Fibroblast of peridontal ligament (primary cell): ENCODE measurements around the gene ACOX3.
"Not testable (repeated sequence)": the region's sequence is repeated elsewhere in the genome, so short reads cannot be mapped to it uniquely, and the experiment has no call there.

Experiments
- DNase-seq: peaks from one replicate; pipeline ENCODE4 v3.0.0-alpha.2; 2010; ENCODE audit errors: extremely low read depth

The ACOX3 gene

DNA sequence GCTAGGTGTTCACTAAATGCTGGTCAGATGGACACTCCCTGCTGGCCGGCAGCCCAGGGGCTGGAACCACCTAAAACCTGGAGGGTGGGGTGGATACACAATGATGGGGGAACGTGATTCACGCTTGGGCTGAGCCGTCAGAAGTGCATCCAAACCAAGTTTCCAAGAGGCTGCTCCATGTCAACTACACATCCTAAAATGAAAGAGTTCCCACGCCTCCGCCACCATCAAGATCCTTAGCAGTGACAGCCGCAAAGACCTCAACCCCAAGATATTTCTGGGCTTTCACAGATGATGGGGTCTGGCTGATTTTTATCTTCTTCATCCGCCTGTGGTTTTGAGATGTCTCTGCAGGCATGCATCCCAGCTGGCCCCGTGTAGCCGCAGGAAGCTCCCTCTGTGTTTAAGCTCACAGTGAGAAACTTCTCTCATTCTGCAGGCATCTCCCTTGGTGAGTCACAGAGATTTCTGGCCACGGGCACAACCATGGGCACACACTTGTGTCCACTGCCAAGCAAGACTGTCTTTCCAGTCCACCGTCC lies 86.5 kb downstream of the ACOX3 start:
- DNase-seq = no peak

- no peak for DNase-seq
Measured at GRCh38 chr4:8353158-8353669, 87.3 kb downstream of the ACOX3 start.

GRCh38 chr4:8352368-8353157 lies 88.0 kb downstream of the ACOX3 start:
- DNase-seq = no peak

GRCh38 chr4:8351931-8352367 lies 88.6 kb downstream of the ACOX3 start:
- DNase-seq = peak; percentile 47

- no peak for DNase-seq
Measured at GRCh38 chr4:8350841-8351461, 89.6 kb downstream of the ACOX3 start.

DNA sequence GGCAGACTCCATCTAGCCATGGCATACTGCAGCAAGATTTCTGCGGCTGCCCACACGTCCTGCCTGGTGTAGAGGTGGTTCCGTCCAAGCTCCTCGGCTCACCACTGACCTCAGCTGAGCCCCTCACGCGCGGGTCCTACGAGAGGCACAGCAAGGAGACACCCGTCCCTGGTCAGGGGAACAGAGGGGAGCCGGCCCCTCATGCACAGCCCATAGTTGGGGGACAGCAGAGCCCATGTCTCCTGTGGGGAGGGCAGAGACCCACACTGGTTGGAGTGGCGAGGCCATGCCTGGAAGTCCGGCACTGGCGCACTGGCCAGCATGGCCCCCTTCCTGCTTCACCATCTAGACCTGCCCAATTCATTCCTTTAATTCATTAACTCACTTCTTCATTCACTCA lies 90.2 kb downstream of the ACOX3 start:
- DNase-seq = no peak

DNA sequence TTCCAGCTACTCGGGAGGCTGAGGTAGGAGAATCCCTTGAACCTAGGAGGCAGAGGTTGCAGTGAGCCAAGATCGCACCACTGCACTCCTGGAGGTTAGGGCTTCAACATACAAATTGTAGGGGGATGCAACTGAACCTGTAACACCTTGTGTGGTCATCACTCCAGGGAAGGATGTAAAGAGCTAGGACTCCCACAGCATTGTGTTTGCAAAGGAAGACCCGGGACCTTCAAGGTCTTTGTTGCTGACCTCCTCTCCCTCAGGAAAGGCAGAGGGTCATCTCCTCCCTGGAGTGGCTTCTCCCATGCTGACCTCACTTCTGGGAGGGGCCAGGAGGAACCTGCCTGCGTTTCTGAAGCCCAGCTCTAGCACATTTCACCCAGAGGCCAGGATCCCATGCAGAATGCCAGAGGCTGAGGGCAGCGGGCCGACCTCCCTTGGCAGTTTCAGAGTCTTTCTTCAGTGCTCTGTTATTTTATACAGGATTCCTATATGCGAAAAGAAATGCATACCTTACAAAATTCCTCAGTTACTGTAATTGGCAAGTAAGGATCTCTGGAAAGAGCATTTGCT lies 90.8 kb downstream of the ACOX3 start:
- DNase-seq = no peak

GRCh38 chr4:8349236-8349635 lies 91.3 kb downstream of the ACOX3 start:
- DNase-seq = not testable (repeated sequence)

GRCh38 chr4:8348071-8348470 lies 92.5 kb downstream of the ACOX3 start:
- no peak for DNase-seq

GRCh38 chr4:8347660-8348059 lies 92.9 kb downstream of the ACOX3 start:
- DNase-seq = no peak

DNA sequence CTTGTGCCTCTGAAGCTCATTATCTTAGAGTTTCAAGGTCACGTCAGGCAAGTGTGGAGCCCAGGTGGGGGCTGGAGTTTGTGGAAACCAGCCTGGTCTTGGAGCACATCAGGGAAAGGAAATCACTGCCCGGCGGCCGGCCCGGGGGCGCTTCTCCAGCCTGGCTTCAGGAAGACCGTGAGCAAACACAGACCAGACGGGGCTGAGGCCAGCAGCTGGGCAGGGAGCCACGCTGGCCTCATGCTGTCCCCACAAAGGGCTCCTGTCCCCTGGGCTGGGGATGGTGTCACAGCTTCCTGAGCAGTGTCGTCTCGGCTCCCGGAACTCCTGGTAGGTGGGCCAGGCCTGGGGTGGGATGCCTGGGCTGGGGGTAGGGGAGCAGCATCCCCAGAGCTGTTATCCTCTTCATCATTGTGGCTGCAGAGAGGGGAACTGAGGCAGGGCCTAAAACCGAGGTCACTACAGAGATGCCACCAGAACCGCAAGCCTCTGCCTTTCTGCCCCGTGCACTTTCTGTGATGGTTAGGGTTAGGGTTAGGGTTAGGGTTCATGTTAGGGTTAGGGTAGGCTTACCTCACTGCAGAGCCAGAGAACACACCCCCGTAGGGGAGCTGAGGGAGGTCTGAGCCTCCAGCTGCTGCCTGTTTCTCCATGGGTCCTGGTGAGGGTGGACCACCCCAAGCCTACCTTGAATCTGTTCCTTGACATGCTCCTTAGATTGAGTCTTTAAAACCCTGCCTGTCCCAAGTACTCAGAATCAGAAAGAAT lies 93.5 kb downstream of the ACOX3 start:
- no peak for DNase-seq

DNA sequence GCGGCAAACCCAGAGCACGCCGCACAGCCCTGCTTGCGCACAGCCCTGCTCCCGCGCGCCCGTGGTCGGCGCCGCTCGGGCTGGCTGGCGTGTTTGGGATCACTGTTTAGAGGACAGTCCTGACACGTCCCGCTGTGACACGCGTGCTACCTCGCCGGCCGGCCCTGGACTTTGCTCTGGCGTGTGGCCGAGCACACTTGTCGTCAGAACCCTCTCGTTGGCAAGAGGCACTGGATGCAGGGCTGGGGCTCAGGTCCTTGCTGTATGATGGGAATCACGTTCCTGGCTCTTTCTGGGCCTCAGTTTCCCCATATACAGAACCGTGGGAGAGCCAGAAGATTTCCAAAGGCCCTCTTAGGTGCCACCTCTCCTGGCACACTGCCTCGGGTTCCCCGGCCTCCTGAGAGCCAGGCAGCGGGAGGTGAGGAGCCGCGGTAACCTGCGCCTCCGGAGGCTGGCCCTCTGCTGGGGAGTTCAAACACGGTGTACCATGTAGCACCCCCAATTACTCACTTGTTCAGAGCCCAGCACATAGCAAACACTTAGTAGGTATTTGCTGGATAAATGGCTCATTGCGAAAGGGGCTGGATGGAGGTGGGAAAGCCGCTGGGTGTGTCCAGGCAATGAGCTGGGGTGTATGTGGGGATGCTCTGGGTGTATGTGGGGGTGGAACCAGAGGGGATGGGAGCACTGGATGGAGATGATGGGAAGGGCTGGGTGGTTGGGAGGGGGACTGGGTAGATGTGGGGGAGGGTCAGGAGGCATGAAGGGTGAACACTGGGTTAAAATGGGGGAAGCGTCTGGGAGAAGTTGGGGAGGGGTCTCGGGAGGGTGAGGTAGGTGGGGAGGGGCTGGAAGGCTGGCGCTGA lies 94.3 kb downstream of the ACOX3 start:
- no peak for DNase-seq

GRCh38 chr4:8345053-8345945 lies 95.2 kb downstream of the ACOX3 start:
- no peak for DNase-seq

GRCh38 chr4:8344377-8344776 lies 96.1 kb downstream of the ACOX3 start:
- DNase-seq = no peak

- no peak for DNase-seq
Measured at GRCh38 chr4:8343967-8344331, 96.6 kb downstream of the ACOX3 start.

DNA sequence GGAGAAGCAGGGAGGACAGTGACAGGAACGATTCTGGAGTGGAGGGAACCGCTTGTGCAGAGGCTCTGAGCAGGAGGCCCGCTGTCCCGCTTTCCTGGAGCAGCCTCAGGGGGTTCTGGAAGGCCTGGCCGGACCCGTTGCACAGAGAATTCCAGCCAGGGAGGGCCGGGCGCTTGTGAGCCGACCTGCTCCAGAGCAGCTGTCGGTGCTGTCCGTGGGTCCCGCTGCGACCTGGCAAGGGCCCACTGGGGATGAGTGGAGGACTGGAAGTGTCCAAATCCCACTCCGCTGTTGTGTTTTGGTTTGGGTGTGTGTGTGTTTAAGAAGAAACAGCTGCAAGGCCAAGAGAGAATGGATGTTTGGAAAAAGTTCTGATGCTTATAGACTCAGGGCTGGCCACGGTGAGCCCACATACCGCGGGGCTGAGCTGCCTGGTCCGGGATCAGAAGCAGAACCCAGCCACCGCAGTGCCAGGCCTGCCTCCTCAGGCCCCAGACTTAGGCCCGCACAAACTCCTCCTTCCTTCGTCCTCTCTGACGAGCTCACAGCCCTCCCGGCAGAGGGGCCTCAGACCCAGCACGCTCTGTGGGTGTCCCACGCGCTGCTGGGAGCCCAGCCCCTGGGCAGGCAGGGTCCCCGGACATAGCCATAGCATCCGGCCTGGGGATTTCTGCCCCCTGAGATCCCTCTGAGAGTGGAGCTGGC lies 97.1 kb downstream of the ACOX3 start:
- DNase-seq = no peak

- no peak for DNase-seq
Measured at GRCh38 chr4:8342651-8343261, 97.8 kb downstream of the ACOX3 start.

DNA sequence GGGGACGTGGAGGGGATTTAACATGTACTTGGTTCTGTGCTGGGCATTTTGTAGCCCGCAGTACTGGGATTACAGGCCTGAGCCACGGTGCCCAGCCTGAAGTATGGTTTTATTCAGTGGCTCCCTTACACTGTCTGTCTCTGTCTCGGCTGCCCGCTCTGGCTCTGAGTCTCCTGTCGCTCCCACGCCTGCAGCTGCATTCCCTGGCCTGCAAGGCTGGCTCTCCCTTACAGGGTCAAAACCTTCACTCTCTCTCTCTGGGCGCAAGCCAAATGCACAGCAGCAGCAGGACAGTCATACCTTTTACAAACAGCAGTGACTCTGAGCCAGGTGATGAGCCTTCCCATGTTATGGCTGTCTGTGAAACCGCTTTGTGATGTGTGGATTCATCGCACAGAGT lies 98.8 kb downstream of the ACOX3 start:
- DNase-seq = no peak

DNA sequence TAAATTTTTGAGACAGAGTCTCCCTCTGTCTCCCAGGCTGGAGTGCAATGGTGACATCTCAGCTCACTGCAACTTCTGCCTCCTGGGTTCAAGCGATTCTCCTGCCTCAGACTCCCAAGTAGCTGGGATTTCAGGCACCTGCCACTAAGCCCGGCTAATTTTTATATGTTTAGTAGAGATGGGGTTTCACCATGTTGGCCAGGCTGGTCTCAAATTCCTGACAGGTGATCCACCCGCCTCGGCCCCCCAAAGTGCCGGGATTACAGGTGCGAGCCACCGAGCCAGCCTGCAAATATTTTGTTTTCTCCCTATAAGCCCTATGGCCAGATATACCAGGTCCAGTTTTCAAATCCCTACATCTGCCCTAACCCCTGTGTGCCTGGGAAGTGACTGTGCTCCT lies 99.2 kb downstream of the ACOX3 start:
- DNase-seq = not testable (repeated sequence)
